Calu3 (cell line): ENCODE results near the gene GDPD5. TPM values are rescaled to one million over a fixed set of nuclear protein-coding genes. Genes with fewer than 3 reads are reported as not detected.

ENCODE experiments used
- BruUV-seq: library from RNA; stranded (reverse); fragments of 400-500 nt; replicated peaks from 2 replicates; lab custom pipeline; 2021; lab: Mats Ljungman, UMichigan
- CTCF ChIA-PET: fragments of 300-600 bp; sonication (Branson Sonifier 250); formaldehyde crosslinking; loops from one replicate; lab custom pipeline; 2022; ENCODE audit warnings: antibody characterized with exemption; lab: Charles Lee
- DNase-seq: peaks from one replicate; pipeline ENCODE4 v3.0.0; 2022
- H3K27ac Mint-ChIP-seq: one replicate; pipeline ENCODE4 v1.8.0; 2022; ENCODE audit warnings: mixed read lengths; ENCODE audit not compliant: unreplicated experiment
- H3K27me3 Mint-ChIP-seq: one replicate; pipeline ENCODE4 v1.8.0; 2022; ENCODE audit warnings: mixed read lengths; ENCODE audit not compliant: unreplicated experiment
- H3K36me3 Mint-ChIP-seq: one replicate; pipeline ENCODE4 v1.8.0; 2022; ENCODE audit warnings: mild to moderate bottlenecking, moderate library complexity, mixed read lengths; ENCODE audit not compliant: insufficient read depth, unreplicated experiment
- H3K4me1 Mint-ChIP-seq: one replicate; pipeline ENCODE4 v1.8.0; 2022; ENCODE audit warnings: mild to moderate bottlenecking, low read depth, mixed read lengths; ENCODE audit not compliant: unreplicated experiment
- H3K4me3 Mint-ChIP-seq: one replicate; pipeline ENCODE4 v1.8.0; 2022; ENCODE audit warnings: mild to moderate bottlenecking, low read depth, moderate library complexity, mixed read lengths; ENCODE audit not compliant: unreplicated experiment
- H3K9me3 Mint-ChIP-seq: one replicate; pipeline ENCODE4 v1.8.0; 2022; ENCODE audit warnings: low read depth, mixed read lengths; ENCODE audit not compliant: unreplicated experiment
- intact Hi-C: fragments of 100-400 bp; cut with micrococcal nuclease; formaldehyde crosslinking; loops from one replicate; pipeline ENCODE4 v1.10.0; 2022; ENCODE audit not compliant: unreplicated experiment
- total RNA-seq: library from RNA; stranded (reverse); gene quantifications from 2 replicates; pipeline ENCODE4 v1.2.3, GENCODE V29; 2022
- TF ChIP-seq, protein P1 (sequence below): fragments of 200-600 bp; IDR thresholded peaks from one replicate; pipeline ENCODE4 v1.8.0; 2022; ENCODE audit warnings: antibody characterized with exemption; ENCODE audit not compliant: unreplicated experiment

Gene GDPD5
- total RNA-seq, 1 experiment from 2014 or later, result 7.0 TPM

DNA sequence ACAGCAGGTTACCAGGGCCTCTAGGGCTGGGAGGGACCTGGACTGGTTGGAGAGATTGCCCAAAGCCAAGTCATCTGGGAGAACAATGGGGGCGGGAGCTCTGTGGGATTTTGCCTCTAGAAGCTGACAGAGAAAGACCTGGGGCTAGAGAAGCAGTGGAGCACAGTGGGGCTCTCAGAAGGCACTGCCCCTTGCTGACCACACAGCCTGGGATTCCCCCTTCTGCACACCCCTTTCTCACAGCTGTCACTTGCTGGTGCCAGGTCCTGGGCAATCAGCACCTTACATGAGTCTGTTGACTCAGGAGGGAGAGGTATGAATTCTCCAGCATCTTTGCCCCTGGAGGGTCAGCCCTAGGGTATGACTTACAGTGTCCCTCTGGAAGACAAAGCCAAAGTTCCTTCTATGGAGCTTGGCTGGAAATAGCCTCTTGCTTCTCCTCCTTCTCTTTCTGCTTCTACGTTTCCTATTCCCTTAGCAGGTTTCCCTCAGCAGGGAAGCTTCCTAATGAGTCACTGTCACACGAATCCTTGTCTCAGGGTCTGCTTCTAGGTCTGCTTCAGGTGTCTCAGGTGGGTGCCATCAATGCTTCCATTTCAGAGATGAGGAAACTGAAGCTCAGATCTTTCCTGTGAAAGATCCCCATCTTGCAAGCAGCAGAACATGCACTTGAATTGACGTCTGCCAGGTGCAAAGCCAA lies 27.0 kb downstream of the GDPD5 start:
- peaks cover 32% of the 10 kb centered on the region for H3K27me3 Mint-ChIP-seq
- TF ChIP-seq, protein P1, sequence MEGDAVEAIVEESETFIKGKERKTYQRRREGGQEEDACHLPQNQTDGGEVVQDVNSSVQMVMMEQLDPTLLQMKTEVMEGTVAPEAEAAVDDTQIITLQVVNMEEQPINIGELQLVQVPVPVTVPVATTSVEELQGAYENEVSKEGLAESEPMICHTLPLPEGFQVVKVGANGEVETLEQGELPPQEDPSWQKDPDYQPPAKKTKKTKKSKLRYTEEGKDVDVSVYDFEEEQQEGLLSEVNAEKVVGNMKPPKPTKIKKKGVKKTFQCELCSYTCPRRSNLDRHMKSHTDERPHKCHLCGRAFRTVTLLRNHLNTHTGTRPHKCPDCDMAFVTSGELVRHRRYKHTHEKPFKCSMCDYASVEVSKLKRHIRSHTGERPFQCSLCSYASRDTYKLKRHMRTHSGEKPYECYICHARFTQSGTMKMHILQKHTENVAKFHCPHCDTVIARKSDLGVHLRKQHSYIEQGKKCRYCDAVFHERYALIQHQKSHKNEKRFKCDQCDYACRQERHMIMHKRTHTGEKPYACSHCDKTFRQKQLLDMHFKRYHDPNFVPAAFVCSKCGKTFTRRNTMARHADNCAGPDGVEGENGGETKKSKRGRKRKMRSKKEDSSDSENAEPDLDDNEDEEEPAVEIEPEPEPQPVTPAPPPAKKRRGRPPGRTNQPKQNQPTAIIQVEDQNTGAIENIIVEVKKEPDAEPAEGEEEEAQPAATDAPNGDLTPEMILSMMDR, result no peak

DNA sequence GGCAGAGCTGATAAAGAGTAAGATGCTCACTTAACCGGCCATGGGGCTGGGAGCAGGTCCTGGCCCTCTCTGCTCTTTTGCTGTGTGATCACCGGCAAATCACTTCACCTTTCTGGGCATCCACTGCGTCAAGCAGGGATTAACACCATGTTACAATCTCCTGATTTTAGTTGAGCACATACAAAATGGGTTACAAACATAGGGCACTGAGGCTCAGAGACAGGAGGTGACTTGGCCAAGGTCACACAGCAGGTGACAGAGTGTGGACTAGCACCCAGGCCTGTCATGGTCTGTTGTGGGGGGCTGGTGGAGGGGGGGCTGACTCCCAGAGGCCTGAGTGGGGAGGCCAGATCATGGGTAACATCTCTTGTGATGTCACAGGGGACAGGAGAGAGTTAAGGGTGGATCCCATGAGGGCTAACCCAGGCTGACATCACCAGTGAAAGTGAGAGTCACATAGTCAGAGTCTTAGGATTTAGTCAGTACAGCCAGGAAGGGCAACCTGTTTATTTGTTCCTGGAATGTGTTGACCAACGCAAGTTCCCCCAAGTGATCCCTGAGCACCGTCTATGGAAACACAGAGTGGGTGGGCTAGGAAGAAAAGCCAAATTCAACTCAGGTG lies 27.8 kb downstream of the GDPD5 start:
- no peak overlapping the region for H3K4me3 Mint-ChIP-seq
- TF ChIP-seq, protein P1, result no peak
- CTCF ChIA-PET, result interaction anchor here (0.9 to 1.5 kb wide), 2 partner anchors 25 to 203 kb away, joined by 4 to 12 read pairs; no protein-coding TSS in a partner anchor
- no peak overlapping the region for H3K27ac Mint-ChIP-seq
- no peaks in the 10 kb centered on the region for H3K36me3 Mint-ChIP-seq
- no peak for DNase-seq
- intact Hi-C loops, result no loop called here
- BruUV-seq, result no TSS peak
- H3K4me1 Mint-ChIP-seq, result no peaks in the 10 kb centered on the region
- peaks cover 32% of the 10 kb centered on the region for H3K27me3 Mint-ChIP-seq
- no peaks in the 10 kb centered on the region for H3K9me3 Mint-ChIP-seq

More for the DNA sequence above, 27.0 kb downstream of the GDPD5 start:
- no peaks in the 10 kb centered on the region for H3K36me3 Mint-ChIP-seq
- no peaks in the 10 kb centered on the region for H3K9me3 Mint-ChIP-seq
- no peak overlapping the region for H3K27ac Mint-ChIP-seq
- intact Hi-C loops, result no loop called here
- no peak for DNase-seq
- no peaks in the 10 kb centered on the region for H3K4me1 Mint-ChIP-seq
- H3K4me3 Mint-ChIP-seq, result no peak overlapping the region
- CTCF ChIA-PET, result interaction anchor here (1.5 kb wide), 1 partner anchor 24 kb away, joined by 4 read pairs; no protein-coding TSS in a partner anchor
- BruUV-seq, result no TSS peak

DNA sequence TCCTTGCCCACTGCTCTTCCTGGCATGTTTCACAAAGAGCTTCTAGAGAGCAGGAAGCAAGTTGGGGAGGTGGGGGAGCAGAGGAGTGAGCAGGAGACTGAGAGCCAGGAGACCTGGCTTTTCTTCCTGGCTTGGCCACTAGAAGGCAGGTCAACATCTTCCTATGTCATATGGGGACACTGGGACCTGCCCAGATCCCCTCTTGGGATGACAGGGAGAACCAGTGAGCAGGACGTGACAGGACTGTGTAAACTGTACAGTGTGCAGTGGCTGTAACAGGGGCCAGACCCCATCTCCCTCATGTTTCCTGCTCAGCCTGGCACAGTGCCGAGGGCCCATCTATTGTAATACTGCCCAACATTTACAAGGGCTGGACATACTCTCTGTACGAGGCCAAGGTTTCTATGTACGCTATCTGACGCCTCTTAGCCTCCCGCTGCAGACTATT lies 29.4 kb downstream of the GDPD5 start:
- no peak overlapping the region for H3K27ac Mint-ChIP-seq
- BruUV-seq, result no TSS peak
- CTCF ChIA-PET, result no interaction called here
- H3K4me1 Mint-ChIP-seq, result peaks cover under 1% of the 10 kb centered on the region
- H3K27me3 Mint-ChIP-seq, result peaks cover 19% of the 10 kb centered on the region
- TF ChIP-seq, protein P1, result no peak
- intact Hi-C loops, result no loop called here
- H3K9me3 Mint-ChIP-seq, result no peaks in the 10 kb centered on the region
- H3K4me3 Mint-ChIP-seq, result no peak overlapping the region
- no peaks in the 10 kb centered on the region for H3K36me3 Mint-ChIP-seq
- DNase-seq, result no peak

DNA sequence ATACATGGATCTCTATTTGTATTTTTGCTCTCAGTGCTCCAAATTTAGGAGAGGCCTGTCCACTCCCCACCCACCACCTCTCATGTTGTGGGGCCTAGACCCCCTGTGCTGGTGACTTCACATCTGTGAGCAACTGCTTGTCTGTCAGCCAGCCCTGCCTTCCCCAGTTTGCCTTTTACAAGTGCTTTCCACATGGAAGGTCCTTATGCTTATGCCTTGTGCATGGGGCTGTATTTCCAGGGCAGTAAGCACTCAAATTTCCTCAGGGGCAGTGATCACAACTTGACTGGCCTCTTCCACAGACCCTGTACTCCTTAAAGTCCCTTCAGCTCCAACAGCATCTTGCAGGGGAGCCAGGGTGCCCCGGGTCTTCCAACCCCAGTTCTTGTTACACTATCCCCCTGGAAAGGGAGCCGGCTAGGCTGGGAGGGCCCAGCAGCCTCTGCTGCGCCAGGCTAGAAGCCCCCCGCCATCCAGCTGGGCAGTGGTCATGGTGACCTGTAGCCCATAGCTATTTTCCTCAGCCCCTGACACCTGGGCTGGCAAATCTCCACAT lies 29.9 kb downstream of the GDPD5 start:
- CTCF ChIA-PET, result no interaction called here
- BruUV-seq, result no TSS peak
- H3K4me1 Mint-ChIP-seq, result peaks cover 5% of the 10 kb centered on the region
- no peak for DNase-seq
- no peaks in the 10 kb centered on the region for H3K36me3 Mint-ChIP-seq
- no peaks in the 10 kb centered on the region for H3K9me3 Mint-ChIP-seq
- no peak overlapping the region for H3K4me3 Mint-ChIP-seq
- H3K27me3 Mint-ChIP-seq, result peaks cover 14% of the 10 kb centered on the region
- intact Hi-C loops, result no loop called here
- no peak overlapping the region for H3K27ac Mint-ChIP-seq
- TF ChIP-seq, protein P1, result no peak
